Limb (tissue), 2 donors: ENCODE data around the gene PSG6.
"Not testable (repeated sequence)": the region's sequence is repeated elsewhere in the genome, so short reads cannot be mapped to it uniquely, and the experiment has no call there.

Experiments used
- DNase-seq, 2 donors: peaks; one replicate each; pipeline ENCODE4 v3.0.0-alpha.2; 2016; ENCODE audit errors: extremely low spot score in 2 of 2

PSG6 gene

DNA sequence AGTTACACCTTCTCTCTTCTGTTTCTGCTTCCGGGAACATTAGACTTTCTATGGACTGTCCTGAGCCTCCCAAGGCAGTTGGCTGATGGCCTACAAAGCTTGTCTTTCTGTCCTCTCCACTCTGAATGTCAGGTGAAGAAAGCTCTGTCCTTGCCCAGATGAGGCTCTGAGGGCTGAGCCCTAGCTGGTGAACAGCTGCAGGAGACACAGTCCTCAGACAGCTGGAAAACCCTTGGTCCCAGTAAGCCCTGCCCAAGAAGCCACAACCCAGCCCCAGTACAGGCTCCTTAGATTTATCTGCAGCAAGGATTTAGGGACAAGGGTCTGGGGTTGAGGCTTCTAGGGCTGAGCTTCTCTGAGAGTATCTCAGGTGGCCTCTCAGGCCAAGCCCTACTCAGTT is 64.5 kb downstream of the PSG6 start:
- DNase-seq: not testable (repeated sequence)

DNA sequence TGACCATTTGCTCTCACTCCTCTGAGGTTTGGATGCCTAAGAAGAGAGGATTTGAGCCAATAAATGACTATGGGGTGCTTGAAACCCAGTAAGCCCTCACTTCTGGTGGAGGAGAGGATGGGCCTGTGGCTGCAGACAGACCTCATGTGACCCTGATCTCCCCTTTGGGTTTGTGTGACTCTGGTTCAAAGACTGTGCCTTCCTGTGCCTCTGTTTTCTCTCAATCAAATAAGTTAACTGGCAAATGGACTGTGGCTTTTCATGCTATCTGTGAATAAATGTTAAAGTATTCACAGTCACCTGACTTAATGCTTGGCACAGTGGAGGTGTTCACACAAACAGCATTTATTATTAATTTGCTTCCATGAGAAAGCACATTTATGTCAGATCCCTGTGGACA is 64.9 kb downstream of the PSG6 start:
- DNase-seq: not testable (repeated sequence)
